Ovary (tissue), 9 donors: Measurements from ENCODE around the gene SIDT1. TPM values are rescaled to one million over a fixed set of nuclear protein-coding genes. Genes with fewer than 3 reads are reported as not detected.

Experiments used
- DNase-seq, 5 donors: peaks; one replicate each; pipeline ENCODE4 v3.0.0-alpha.2; 2019 to 2020
- H3K27ac ChIP-seq, 2 donors: fragments of 200-600 bp; one replicate each; pipeline versions ENCODE4 v1.5.1 to v1.8.0; 2019 to 2022
- H3K27me3 ChIP-seq: fragments of 200-600 bp; one replicate; pipeline ENCODE4 v1.8.0; 2022
- H3K36me3 ChIP-seq: fragments of 200-600 bp; sonication (generic); one replicate; pipeline ENCODE4 v1.5.1; 2019
- H3K4me1 ChIP-seq: one replicate; pipeline ENCODE4 v1.8.1; 2013; ENCODE audit warnings: mild to moderate bottlenecking, moderate library complexity; ENCODE audit not compliant: insufficient read depth
- H3K4me3 ChIP-seq: fragments of 200-600 bp; sonication (generic); one replicate; pipeline ENCODE4 v1.5.1; 2017
- H3K9me3 ChIP-seq, 2 donors: fragments of 200-600 bp in 1 of 2; sonication (generic) in 1 of 2; one replicate each; pipeline versions ENCODE4 v1.5.1 to v1.8.1; 2013 to 2019; ENCODE audit warnings: mild to moderate bottlenecking in 1 of 2, moderate library complexity in 1 of 2
- EP300 ChIP-seq: sonication (generic); formaldehyde crosslinking; IDR thresholded peaks from one replicate; pipeline ENCODE4 v1.6.1; 2017; ENCODE audit warnings: antibody characterized with exemption
- POLR2A ChIP-seq: fragments of 450-650 bp; IDR thresholded peaks from one replicate; pipeline ENCODE4 v1.6.1; 2017; ENCODE audit warnings: antibody characterized with exemption, mild to moderate bottlenecking, moderate library complexity
- WGBS, 3 donors: extraction: QIAGEN DNeasy Blood & Tissue Kit in 1 of 3; methylation state at CpG; one replicate each; pipeline versions ENCODE4 v1.1.5 to v1.1.7; 2013 to 2017; 5-methylcytosine and 5-hydroxymethylcytosine counted together
- intact Hi-C, 4 donors: fragments of 100-400 bp; cut with DNase I; formaldehyde crosslinking; loops; one replicate each; pipeline versions ENCODE4 v1.11.0 to v1.15.1; 2022 to 2023
- polyA plus RNA-seq, 2 donors: library from polyadenylated mRNA; stranded (reverse); fragments of 200-250 nt in 1 of 2; fragments of 350-450 nt in 1 of 2; fragmentation: Illumina TruSeq in 1 of 2; extraction: RNeasy Lipid Tissue Mini Kit (QIAGEN cat#74804) in 1 of 2; gene quantifications; one replicate each; pipeline ENCODE4 v1.2.3, GENCODE V29; 2013 to 2014
- total RNA-seq, 7 donors: library from RNA; depleted of rRNA in 2 of 7; stranded (reverse); fragments of >200 nt in 2 of 7; fragmentation: NEBNext Ultra II Directional in 3 of 7; extraction: Animal tissue kit (Norgen Biotek cat#: 25700) in 3 of 7; gene quantifications; one replicate each; pipeline versions ENCODE4 v1.1.0 to v1.2.4, GENCODE V29; 2016 to 2023
- TF ChIP-seq, protein P1 (sequence below), 3 donors: fragments of 450-650 bp in 2 of 3; fragments of 200-600 bp in 1 of 3; IDR thresholded peaks; one replicate each; pipeline versions ENCODE4 v1.5.1 to v1.8.0; 2016 to 2022; ENCODE audit warnings: antibody characterized with exemption in 3 of 3, mild to moderate bottlenecking in 1 of 3
- donor health status: DM: no; HTN: no; CAD: no; lungs with moderate emphysema.
- donor health status: DM: no; HTN: no; CAD: no.
- donor health status: Bipolar disorder and iron deficiency.
- donor health status: DM: yes; HTN: yes; CAD: no.
- donor health status: DM: no; HTN: no; CAD: no.
- donor health status: DM: yes; HTN: yes; CAD: no.

Gene SIDT1
- total and polyA plus RNA-seq, 9 donors, result 0.34 to 12.3 (median 1.1) TPM

DNA sequence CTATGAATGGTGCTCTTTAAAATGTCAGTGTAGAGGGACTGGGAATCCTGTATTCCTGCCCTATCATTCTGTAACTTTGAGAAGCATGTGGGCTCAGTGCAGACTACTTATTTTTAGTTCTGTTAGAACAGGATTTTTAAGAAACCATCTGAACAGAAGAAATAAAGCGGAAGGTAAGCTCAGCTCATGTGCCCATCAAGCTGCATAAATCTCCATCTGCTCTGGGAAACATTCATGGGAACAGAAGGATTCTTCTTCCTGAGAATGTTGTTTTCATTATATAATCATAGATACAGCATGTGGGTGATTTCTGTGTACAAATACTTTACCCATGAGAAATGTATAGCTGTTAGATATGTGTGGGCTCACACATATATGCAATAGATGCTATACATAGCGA lies 69.9 kb downstream of the SIDT1 start:
- no peaks in the 10 kb centered on the region for H3K9me3 ChIP-seq
- H3K4me3 ChIP-seq, result no peak overlapping the region
- no peaks in the 10 kb centered on the region for H3K36me3 ChIP-seq
- H3K27ac ChIP-seq, result no peak overlapping the region
- 94 to 99% (median 96%) methylated on average over 2 of the region's 2 CpGs for WGBS, 3 donors
- H3K27me3 ChIP-seq, result no peaks in the 10 kb centered on the region
- H3K4me1 ChIP-seq, result no peaks in the 10 kb centered on the region
- no peak for TF ChIP-seq EP300
- intact Hi-C loops, result no loop called here
- no peak for DNase-seq

DNA sequence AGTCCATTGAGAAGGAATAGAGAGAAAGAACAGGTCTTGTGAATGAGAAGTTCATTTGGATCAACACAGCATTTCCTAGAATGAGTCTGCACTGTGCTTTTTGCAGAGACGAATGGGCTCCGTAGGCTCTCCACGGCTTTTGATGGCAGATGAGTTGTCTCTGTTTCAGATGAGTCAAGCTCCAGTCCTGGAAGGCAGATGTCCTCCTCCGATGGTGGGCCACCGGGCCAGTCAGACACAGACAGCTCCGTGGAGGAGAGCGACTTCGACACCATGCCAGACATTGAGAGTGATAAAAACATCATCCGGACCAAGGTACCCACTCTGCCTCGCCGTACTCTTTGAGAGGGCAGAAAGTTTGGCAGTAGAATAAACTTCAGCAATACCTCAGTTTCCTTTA lies 70.5 kb downstream of the SIDT1 start:
- TF ChIP-seq, protein P1, sequence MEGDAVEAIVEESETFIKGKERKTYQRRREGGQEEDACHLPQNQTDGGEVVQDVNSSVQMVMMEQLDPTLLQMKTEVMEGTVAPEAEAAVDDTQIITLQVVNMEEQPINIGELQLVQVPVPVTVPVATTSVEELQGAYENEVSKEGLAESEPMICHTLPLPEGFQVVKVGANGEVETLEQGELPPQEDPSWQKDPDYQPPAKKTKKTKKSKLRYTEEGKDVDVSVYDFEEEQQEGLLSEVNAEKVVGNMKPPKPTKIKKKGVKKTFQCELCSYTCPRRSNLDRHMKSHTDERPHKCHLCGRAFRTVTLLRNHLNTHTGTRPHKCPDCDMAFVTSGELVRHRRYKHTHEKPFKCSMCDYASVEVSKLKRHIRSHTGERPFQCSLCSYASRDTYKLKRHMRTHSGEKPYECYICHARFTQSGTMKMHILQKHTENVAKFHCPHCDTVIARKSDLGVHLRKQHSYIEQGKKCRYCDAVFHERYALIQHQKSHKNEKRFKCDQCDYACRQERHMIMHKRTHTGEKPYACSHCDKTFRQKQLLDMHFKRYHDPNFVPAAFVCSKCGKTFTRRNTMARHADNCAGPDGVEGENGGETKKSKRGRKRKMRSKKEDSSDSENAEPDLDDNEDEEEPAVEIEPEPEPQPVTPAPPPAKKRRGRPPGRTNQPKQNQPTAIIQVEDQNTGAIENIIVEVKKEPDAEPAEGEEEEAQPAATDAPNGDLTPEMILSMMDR (IDR thresholded peaks at IDR 0.05), result no peak
- TF ChIP-seq POLR2A (no peak), EP300 (no peak)
- 89 to 93% (median 92%) methylated on average over 11 of the region's 11 CpGs for WGBS, 3 donors
- no peak for DNase-seq
- H3K9me3 ChIP-seq, result no peaks in the 10 kb centered on the region
- no peaks in the 10 kb centered on the region for H3K27me3 ChIP-seq
- H3K36me3 ChIP-seq, result no peaks in the 10 kb centered on the region
- intact Hi-C loops, result no loop called here
- H3K4me1 ChIP-seq, result no peaks in the 10 kb centered on the region
- H3K27ac ChIP-seq, result no peak overlapping the region
- no peak overlapping the region for H3K4me3 ChIP-seq

DNA sequence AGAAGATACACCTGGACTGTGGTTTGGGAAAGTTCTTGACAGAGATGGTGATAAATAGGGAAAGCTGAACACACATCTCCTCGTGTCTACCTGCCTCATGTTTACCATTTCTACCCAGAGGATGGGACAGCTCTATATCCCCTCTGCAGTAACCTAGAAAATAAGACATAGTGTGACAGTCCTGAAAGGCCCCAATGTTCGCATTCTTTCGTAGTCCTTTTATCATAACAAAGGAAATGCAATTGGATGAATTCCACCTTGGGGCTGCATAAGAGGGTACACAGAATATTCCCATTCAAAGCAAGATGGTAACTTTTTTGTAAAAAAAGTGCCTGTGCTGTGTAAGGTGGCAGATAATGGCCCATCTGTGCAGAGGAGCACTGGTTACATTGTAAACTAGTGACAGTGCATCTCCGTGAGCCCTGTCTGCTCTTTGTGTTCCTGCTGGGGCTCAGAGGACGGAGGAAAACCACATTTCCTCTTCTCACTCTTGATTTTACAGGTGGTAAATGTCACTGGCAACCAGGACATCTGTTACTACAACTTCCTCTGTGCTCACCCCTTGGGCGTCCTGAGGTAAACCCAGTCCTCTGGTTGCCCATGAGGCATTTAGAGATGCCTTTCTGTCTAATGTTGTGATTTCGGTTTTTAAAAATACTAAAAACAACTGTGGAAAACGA lies 74.3 kb downstream of the SIDT1 start:
- TF ChIP-seq, protein P1 (IDR thresholded peaks at IDR 0.05), result no peak
- TF ChIP-seq POLR2A, result no peak
- TF ChIP-seq EP300, result no peak
- no peak overlapping the region for H3K4me3 ChIP-seq
- H3K36me3 ChIP-seq, result no peaks in the 10 kb centered on the region
- H3K27ac ChIP-seq, result no peak overlapping the region
- no peaks in the 10 kb centered on the region for H3K9me3 ChIP-seq
- 35 to 41% (median 38%) methylated on average over 8 of the region's 8 CpGs for WGBS, 3 donors
- no peaks in the 10 kb centered on the region for H3K4me1 ChIP-seq
- intact Hi-C loops, result no loop called here
- H3K27me3 ChIP-seq, result no peaks in the 10 kb centered on the region
- DNase-seq, result no peak

DNA sequence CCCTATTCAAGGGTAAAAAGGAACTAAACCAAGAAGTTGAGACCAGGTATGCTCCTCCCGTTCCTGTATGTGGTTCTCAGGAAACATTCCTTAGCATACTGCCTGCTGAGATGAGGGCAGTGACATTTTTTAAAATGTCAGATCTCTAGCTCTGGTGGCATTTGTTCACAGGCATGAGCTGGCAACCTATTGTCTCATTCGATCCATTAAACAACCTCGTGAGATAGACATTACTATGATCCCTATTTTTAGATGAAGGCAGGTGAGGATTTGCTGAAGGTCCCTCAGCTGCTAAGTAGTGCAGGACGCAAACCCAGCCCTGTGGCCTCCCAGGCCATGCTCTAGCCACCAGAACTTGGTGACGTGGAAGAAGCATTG lies 74.9 kb downstream of the SIDT1 start:
- H3K9me3 ChIP-seq, result no peaks in the 10 kb centered on the region
- no peak overlapping the region for H3K4me3 ChIP-seq
- intact Hi-C loops, result no loop called here
- H3K27me3 ChIP-seq, result no peaks in the 10 kb centered on the region
- H3K27ac ChIP-seq, result no peak overlapping the region
- DNase-seq, result no peak
- H3K4me1 ChIP-seq, result no peaks in the 10 kb centered on the region
- no peaks in the 10 kb centered on the region for H3K36me3 ChIP-seq
- WGBS, 3 donors, result 80 to 90% (median 83%) methylated on average over 5 of the region's 5 CpGs
- TF ChIP-seq EP300, result no peak
- TF ChIP-seq, protein P1 (IDR thresholded peaks at IDR 0.05), result no peak
- TF ChIP-seq POLR2A, result no peak

DNA sequence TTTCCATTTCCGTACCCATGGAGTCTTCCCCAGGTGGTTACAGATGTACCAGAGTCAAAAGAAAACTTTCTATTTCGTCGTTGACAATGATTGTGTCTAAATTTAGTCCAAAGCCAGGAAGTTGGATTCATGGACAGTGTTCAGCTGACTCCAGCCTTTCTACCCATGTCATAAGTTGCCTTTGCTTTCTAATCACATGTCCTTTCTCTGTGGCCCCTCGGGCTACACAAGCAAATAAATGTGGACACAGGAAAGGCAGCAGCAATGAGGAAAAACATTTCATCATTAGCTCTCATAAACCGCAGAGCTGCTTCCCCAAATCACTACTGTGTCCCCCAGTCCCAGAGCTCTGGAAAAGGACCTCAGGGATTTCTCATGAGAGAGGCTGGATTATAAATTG lies 82.0 kb downstream of the SIDT1 start:
- TF ChIP-seq, protein P1 (IDR thresholded peaks at IDR 0.05), result no peak
- TF ChIP-seq POLR2A (no peak), EP300 (no peak)
- H3K27ac ChIP-seq, result no peak overlapping the region
- 43 to 60% (median 45%) methylated on average over 5 of the region's 5 CpGs for WGBS, 3 donors

More for the DNA sequence above, 82.0 kb downstream of the SIDT1 start:
- no peak overlapping the region for H3K4me3 ChIP-seq
- H3K27me3 ChIP-seq, result no peaks in the 10 kb centered on the region
- no peaks in the 10 kb centered on the region for H3K36me3 ChIP-seq
- intact Hi-C loops, result no loop called here
- DNase-seq, result no peak
- no peaks in the 10 kb centered on the region for H3K9me3 ChIP-seq
- no peaks in the 10 kb centered on the region for H3K4me1 ChIP-seq
